GM18861 (cell line): ENCODE results near the gene PILRA.
"Not testable (repeated sequence)": the region's sequence is repeated elsewhere in the genome, so short reads cannot be mapped to it uniquely, and the experiment has no call there.

Experiments used
- ATAC-seq: cut with Tn5 transposase; IDR thresholded peaks from one replicate; pipeline ENCODE4 v1.9.1; 2021; ENCODE audit not compliant: unreplicated experiment

Gene PILRA

GRCh38 chr7:100373261-100373831 lies at the start of gene PILRA:
Gene PILRA (plus strand): TSS chr7:100373487. CDS start chr7:100373657, 170 bp downstream.
- ATAC-seq = no peak

- ATAC-seq = not testable (repeated sequence)
Observed at GRCh38 chr7:100324194-100324593, 49.1 kb upstream of the PILRA start.

DNA sequence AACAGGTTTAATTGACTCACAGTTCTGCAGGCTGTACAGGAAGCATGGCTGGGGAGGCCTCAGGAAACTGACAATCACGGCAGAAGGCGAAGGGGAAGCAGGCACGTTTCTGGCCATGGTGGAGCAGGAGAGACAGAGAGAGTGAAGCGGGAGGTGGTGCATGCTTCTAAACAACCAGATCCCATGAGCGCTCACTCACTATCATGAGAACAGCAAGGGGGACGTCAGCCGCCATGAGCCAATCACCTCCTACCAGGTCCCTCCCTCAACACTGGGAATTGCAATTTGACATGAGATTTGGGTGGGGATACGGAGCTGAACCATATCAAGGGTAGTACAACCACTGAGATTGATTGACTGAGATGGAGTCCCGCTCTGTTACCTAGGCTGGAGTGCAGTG lies 47.6 kb upstream of the PILRA start:
- ATAC-seq = not testable (repeated sequence)

- ATAC-seq = not testable (repeated sequence)
Observed at GRCh38 chr7:100326914-100327313, 46.4 kb upstream of the PILRA start.

DNA sequence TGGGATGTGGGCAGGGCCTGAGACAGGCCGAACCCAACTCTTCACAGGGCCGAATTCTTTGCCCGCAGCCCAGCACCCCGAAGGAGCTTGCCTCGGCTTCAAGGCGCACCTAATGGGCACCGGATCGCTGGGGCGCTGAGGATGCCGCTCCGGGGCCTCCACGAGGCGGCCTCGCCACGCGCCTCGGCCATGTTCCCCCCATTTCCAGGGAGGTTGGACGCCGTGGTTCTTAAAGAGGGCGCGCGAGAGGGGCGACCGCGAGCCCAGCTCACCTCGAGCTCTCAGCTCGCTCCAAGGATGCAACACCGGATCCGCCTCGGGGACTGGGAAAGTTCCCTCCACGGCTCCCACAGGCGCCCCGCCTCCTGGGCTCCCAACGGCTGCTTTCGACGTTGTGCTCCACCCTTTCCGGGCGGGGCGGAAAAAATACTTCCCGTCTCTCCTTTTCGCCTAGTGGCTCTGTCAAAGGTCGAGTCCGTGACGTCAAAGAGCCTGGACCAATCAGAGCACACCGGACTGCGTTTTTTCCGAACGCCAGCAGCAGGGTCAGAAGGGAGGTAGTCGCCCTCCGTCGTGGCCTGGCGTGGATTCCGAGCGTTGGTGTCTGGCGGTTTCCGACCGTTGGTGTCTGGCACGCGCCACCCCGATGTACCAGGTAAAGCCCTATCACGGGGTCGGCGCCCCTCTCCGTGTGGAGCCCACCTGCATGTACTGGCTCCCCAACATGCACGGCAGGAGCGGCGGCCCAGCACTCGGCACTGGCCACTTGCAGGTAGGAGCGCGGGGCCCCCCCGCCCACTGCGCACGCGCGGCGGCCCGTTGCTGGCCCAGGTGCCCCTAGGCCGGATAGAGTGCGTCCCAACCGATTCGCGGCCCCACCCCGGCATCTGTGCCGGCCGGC lies 37.5 kb upstream of the PILRA start:
- ATAC-seq = peak; percentile 86

- not testable (repeated sequence) for ATAC-seq
Observed at GRCh38 chr7:100338083-100338696, 35.1 kb upstream of the PILRA start.

DNA sequence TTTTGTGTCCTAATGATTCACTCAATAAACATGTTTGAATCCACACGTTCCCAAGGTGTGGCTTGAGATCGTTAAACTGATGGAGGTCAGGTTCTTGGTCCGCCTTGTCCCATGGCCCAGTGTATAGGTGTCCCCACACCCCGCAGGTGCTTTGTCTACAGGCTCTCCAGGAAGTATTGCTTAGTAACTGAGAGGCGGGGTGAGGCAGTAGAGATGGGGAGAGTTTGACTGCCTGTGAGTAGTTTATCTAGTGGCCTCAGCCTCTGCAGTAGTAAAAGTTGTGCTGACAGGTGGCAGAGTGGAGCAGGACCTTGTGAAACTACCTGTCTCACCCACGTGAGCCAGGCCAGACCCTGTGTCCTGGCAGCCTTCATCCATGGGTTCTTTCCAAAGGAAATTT lies 32.0 kb upstream of the PILRA start:
- not testable (repeated sequence) for ATAC-seq

GRCh38 chr7:100342765-100343164 lies 30.5 kb upstream of the PILRA start:
- no peak for ATAC-seq

DNA sequence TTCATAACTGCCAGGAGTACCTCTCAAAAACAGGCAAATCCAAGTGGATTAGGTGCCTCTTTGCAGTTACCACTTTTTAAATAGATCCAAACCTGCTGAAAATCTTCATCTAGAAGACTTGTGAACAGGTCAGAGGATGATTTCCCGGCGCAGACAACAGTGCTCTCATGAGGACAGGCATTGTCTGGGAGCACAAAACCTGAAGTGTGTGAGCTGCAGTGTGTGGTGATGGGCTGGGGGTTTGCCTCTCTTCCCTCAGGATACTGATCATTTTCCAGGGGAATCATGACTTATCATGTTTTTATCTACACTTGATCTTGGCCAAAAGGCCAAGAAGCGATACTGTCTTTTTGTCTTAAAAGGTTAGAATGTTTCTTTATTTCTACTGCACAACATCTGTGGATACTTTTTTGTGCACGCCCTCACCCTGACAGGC lies 29.1 kb upstream of the PILRA start:
- ATAC-seq = peak; percentile 8

DNA sequence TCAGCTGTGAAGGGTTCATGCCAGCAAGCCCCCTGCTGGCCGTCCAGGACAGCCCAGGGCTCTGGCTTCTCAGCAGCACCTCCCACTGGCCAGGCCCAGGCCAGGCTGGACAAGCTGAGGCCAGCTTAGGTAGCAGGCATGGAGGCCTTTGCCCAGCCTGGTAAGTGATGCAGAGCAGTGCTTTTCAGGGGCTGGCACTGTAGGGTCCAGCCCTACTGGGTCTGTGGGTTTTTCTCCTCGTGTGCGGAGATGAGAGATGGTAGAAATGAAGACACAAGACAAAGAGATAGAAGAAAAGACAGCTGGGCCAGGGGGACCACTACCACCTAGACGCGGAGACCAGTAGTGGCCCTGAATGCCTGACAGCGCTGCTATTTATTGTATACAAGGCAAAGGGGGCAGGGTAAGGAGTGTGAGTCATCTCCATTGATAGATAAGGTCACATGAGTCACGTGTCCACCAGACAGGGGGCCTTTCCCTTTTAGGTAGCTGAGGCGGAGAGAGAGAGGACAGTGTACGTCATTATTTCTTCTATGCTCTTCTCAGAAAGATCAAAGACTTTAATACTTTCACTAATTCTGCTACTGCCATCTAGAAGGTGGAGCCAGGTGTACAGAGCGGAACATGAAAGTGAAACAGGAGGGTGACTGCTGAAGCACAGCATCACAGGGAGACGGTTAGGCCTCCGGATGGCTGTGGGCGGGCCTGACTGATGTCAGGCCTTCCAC lies 28.6 kb upstream of the PILRA start:
- ATAC-seq = peak; percentile 62

GRCh38 chr7:100345288-100345672 lies 28.0 kb upstream of the PILRA start:
- peak; percentile 35 for ATAC-seq

- no peak for ATAC-seq
Observed at GRCh38 chr7:100346921-100347320, 26.4 kb upstream of the PILRA start.

DNA sequence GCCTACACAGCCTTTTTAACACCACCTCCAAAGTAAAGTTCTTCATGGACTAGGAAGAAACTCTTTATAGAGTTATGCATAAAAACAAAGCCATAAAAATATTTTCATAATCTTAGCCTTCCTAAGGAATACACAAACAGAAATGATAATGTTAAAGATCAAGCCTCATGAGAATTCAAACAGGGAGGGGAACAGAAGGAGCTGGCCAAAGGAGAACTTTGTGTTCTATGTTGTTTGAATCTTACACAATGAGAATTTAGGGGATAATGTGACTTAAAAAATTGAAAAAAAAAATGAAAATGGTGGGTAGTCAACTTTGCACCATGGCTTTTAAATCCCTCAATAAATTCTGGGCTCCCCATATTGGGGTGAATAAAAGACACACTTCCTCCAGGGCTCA lies 24.5 kb upstream of the PILRA start:
- ATAC-seq = no peak

- ATAC-seq = no peak
Observed at GRCh38 chr7:100349757-100350156, 23.5 kb upstream of the PILRA start.

- no peak for ATAC-seq
Observed at GRCh38 chr7:100351657-100352058, 21.6 kb upstream of the PILRA start.

DNA sequence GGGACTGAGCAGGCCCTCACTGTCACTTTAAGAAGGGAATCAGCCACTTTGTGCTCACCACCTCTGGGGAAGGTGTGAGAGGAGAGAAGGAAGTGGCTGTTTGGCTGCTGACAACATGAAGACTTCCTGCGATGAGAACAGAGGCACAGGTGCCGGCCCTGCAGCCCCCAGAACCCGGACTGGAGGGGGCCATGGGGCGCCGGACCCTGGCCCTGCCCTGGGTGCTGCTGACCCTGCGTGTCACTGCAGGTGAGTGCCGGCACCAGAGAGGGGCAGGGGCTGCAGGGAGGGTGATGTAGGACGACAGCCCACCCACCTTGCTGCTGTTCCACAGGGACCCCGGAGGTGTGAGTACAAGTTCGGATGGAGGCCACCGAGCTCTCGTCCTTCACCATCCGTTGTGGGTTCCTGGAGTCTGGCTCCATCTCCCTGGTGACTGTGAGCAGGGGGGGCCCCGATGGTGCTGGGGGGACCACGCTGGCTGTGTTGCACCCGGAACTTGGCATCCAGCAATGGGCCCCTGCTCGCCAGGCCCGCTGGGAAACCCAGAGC lies 21.0 kb upstream of the PILRA start:
- ATAC-seq = not testable (repeated sequence)

DNA sequence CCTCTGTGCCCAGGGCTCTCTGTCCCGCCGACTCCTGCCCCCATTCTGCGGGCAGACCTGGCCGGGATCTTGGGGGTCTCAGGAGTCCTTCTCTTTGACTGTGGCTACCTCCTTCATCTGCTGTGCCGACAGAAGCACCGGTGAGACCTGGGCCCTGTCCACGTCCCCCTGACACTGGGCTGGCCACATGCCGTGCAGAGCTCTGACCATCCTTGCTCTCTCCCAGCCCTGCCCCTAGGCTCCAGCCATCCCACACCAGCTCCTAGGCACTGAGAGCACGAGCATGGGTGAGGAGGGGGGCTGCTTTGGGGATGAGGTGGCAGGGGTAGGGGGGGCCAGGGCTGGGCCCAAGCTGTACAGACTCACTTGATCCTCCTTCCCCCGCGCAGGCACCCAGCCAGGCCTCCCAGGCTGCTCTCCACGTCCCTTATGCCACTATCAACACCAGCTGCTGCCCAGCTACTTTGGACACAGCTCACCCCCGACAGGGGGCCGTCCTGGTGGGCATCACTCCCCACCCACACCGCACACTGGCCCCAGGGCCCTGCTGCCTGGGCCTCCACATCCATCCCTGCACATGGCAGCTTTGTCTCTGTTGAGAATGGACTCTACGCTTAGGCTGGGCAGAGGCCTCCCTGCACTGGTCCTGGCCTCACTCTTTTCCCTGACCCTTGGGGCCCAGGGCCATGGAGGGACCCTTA lies 20.2 kb upstream of the PILRA start:
- ATAC-seq = no peak

- ATAC-seq = no peak
Observed at GRCh38 chr7:100353685-100354330, 19.5 kb upstream of the PILRA start.

GRCh38 chr7:100356416-100357068 lies 16.7 kb upstream of the PILRA start:
- ATAC-seq = no peak
